ENCODE measurements around the gene SPPL3.

DNA sequence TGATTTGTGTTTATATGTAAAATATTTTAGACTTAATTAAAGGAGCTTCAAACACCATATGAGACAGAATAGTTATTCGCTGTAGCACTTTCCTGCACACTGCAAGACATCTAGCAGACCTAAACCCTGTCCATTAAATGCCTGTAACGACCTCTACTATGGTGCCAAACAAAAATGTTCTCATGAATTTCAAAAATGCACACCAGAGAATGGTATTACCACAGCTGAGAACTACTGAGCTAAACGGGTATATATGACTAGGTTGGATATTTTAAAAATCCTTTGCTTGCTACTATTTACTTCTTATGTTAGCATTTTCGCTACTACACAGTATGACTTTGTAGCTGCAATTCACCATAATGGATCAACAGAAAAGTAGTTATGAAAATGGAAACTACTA lies 34.8 kb downstream of the SPPL3 start:
- no peak for TF ChIP-seq TAF1 (IDR thresholded peaks at IDR 0.05; ENCODE audit: borderline replicate concordance, insufficient read depth, low read length)
- TF ChIP-seq POLR2AphosphoS5 (IDR thresholded peaks at IDR 0.05; ENCODE audit: low read depth, low read length) = no peak
- TF ChIP-seq SIN3A (IDR thresholded peaks at IDR 0.05; ENCODE audit: borderline replicate concordance, insufficient read depth, low read length) = no peak

Measured in PFSK-1 (cell line).